HG02970 (cell line): ENCODE results near the gene TRAF7.

Experiments used
- ATAC-seq: cut with Tn5 transposase; IDR thresholded peaks from one replicate; pipeline ENCODE4 v1.9.1; 2021; ENCODE audit warnings: mild to moderate bottlenecking, moderate library complexity, moderate number of reproducible peaks; ENCODE audit not compliant: unreplicated experiment, low FRiP score

TRAF7 gene

GRCh38 chr16:2210386-2211365, 55.1 kb downstream of the TRAF7 start, which contains the start of gene BRICD5:
BRICD5 (minus strand) TSS chr16:2210863; CDS start chr16:2210833, 30 bp downstream.
- no peak for ATAC-seq

GRCh38 chr16:2211923-2212347, 56.4 kb downstream of the TRAF7 start:
- no peak for ATAC-seq

GRCh38 chr16:2212362-2213324, 57.1 kb downstream of the TRAF7 start:
- ATAC-seq = no peak

- no peak for ATAC-seq
Measured at GRCh38 chr16:2213817-2214718, 58.5 kb downstream of the TRAF7 start.

GRCh38 chr16:2214719-2214968, 59.1 kb downstream of the TRAF7 start, which contains the start of gene PGP:
PGP (minus strand) TSS chr16:2214840; CDS start chr16:2214777, 63 bp downstream.
- ATAC-seq = peak; percentile 87

- no peak for ATAC-seq
Measured at GRCh38 chr16:2216330-2216729, 60.7 kb downstream of the TRAF7 start.

GRCh38 chr16:2223221-2223941, 67.8 kb downstream of the TRAF7 start, which contains the start of gene E4F1:
E4F1 (plus strand) TSS chr16:2223591; CDS start chr16:2223614, 23 bp downstream.
- ATAC-seq = peak; percentile 96

- ATAC-seq = peak; percentile 27
Measured at GRCh38 chr16:2223942-2224486, 68.4 kb downstream of the TRAF7 start.

- ATAC-seq = no peak
Measured at GRCh38 chr16:2226245-2226793, 70.7 kb downstream of the TRAF7 start.

- ATAC-seq = no peak
Measured at GRCh38 chr16:2226918-2227317, 71.3 kb downstream of the TRAF7 start.
